Thyroid gland (tissue), 4 donors: ENCODE results near the gene ADAMTS1.

Experiments used
- CTCF ChIP-seq, 6 experiments: fragments of 200-600 bp in 3 of 6; fragments of 450-650 bp in 3 of 6; sonication (generic) in 3 of 6; IDR thresholded peaks; one replicate each; pipeline ENCODE4 v1.5.1; 2016 to 2019; ENCODE audit warnings: antibody characterized with exemption in 6 of 6, mild to moderate bottlenecking in 2 of 6, inconsistent platforms in 1 of 6, moderate library complexity in 1 of 6
- POLR2A ChIP-seq, 2 donors: fragments of 450-650 bp; IDR thresholded peaks; one replicate each; pipeline ENCODE4 v1.6.1; 2017; ENCODE audit warnings: antibody characterized with exemption in 2 of 2, mild to moderate bottlenecking in 2 of 2, moderate library complexity in 1 of 2

- TF ChIP-seq CTCF (IDR thresholded peaks at IDR 0.05) (no peak), POLR2A (IDR thresholded peaks at IDR 0.05) (no peak)
These were observed 31.8 kb upstream of the ADAMTS1 start for GRCh38 chr21:26877018-26877417.
